Stimulated activated CD4-positive, alpha-beta T cell treated with anti-CD3 and anti-CD28 coated beads, TNF-alpha, amount 100 ng/mL, for 4 hours (primary cell): Measurements from ENCODE around the gene BAD.

ENCODE experiments used
- DNase-seq, 3 experiments: peaks; one replicate each; pipeline ENCODE4 v3.0.0-alpha.2; 2020; ENCODE audit warnings: low read depth in 3 of 3

Gene BAD

DNA sequence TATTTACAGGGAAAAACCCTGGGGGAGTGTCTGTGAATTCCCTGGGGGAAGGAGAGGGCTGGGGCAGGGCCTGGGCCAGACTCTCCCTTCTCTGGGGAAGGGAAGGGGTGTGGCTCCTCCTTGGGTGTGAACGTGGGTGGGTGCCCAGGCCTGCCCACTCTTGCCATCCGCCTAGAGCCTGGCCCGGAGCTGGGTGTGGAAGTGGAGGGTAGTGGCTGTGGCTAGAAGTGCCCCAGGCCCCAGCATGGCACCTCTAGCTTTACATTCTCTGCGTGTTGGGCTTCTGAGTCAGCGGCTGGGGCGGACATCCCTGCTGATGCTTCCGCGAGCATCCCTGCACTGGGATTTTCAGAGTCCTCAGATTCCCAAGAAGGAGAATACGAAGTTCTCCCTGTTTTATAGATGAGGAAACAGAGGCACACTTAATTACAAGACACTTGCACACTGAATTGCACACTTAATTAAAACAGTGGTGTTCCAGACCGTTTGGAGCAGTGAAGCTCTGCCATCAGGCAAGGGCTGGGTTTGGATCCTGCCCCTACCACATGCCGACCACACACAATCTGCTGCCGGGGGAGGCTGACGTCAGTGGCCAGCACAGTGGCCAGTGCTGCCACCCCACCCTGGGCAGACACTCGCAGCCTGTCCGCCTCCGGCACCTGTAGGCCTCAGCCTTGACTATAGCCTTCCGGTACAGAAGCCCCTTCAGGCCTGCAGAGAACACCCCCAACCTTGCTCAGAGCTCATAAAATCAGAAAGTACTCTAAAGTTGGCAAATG is 7.6 kb downstream of the BAD start:
- no peak for DNase-seq

DNA sequence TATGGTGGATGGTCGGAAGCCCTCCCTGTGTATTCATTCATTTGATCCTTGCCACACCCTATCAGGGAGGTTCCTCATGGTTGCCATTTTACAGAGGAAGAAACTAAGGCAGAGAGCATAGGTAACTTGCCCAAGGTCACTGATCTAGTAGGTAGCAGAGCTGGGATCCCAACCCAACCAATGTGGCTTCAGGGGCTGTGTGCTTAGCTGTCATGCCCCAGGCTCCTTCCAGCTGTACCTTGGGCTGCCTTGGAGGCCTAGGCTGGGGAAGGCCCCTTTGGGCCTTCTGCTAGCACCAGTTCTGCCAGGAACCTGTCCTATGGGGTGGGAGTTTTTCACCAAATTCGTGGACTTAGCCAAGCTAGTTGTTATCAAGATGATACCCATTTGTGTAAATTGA is 8.6 kb downstream of the BAD start:
- no peak for DNase-seq

GRCh38 chr11:64275031-64275800 is 9.2 kb downstream of the BAD start:
- DNase-seq = no peak

DNA sequence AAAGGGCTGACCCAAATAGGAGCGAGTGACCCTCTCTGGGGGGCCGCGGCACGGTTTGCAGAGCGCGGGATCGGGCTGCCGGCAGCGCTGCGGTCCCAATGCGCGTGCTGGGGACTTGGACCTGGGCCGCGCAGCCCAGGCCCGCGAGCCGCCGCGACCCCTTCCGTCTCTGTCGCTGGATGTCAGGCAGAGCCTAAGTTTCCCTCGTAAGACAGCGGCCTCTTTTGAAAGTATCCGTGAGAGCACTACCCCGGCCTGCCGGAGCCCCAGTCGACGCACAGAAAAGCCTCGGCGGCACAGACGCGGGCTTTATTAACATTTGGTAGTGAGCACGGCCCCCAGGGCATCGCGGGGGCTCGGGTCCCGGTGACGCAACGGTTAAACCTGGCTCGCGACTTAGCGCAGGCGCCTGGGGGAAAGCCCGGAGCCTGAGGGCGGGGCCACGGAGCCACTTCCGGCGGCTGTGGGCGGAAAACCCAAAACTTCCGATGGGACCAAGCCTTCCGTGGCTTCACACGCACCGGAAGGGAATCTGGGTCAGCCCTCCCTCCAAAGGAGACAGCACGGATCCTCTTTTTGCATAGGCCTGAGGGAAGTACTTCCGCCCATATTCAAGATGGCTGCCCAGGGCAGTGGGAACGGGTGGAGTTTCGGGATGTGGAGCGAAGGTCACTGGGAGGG is 14.8 kb downstream of the BAD start:
- DNase-seq = peak; percentile 95 to 97 (median 96)

DNA sequence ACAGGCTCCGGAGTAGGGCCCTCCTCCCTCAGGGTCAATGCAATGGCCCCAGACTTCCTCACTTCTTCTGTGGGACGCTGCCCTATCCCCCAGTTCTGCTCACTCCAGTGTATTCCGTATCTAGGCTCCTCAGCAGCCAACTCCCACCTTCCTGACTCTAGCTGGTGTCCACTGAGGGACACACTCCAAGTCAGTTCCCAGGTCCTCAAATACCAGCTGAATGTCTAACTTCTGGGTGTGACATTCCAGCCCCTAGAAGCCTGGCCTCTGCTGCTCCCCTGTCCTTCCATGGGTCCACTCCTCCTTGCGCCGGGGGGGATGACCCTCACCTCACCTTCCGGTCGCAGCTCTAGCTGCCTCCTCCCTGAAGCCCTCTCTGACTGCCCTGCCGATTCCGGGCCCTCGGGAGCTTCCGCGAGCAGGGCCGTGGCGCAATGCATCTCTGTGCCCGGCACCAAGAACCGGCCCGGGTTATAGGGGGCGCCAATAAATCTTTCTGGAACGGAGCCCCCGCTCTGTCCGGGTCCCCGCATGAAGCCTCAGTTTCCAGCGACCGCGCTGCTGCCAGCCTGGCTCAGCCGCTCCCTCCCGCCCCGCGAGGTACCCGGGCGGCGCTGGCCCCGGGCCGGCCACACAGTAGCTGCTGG is 15.4 kb downstream of the BAD start:
- no peak for DNase-seq

- DNase-seq = no peak
Observed at GRCh38 chr11:64268025-64268892, 16.2 kb downstream of the BAD start.

- no peak for DNase-seq
Observed at GRCh38 chr11:64267207-64267945, 17.1 kb downstream of the BAD start.

- DNase-seq = no peak
Observed at GRCh38 chr11:64266339-64266738, 18.1 kb downstream of the BAD start.

GRCh38 chr11:64265176-64266160 is 19.0 kb downstream of the BAD start:
- no peak for DNase-seq

DNA sequence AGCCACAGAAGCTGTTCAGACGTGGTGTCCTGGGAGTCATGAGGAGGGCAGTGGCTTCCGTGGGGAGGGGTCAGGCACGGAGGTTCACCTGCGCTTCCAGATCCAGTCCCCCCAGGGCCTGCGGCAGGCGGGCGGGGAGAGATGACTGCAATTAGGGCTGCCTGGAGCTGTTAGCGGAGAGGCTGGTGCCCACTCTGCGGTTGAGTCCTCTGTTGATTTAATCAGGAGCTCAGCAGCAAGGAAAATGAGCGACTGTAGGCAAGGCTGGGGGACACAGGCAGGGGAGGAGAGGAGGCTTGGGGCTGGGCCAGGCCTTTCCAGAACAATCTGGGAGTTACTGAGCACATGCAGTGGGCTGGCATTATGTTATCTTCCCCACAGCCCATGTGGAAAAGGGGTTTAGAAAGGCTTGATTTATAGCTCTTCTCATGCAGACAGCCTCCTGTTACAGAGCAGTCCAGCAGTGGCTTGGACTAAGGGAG is 20.1 kb downstream of the BAD start:
- no peak for DNase-seq

DNA sequence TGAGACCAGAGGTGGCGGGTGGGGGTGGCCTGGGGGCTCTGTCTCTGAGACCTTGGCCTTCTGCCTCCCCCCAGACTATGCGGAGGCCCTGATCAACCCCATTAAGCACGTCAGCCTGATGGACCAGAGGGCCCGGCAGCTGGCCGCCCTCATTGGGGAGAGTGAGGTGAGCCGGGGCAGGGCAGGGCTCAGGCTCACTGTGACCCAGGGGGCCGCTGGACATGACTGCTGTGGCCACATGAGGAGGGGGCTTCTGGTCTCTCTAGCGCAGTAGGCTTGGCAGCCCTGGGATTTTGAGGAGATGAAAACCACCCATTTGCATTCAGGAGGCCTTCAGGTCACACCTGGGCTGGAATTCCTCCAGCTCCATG is 20.5 kb downstream of the BAD start:
- no peak for DNase-seq

- DNase-seq = no peak
Observed at GRCh38 chr11:64263021-64263946, 21.2 kb downstream of the BAD start.

DNA sequence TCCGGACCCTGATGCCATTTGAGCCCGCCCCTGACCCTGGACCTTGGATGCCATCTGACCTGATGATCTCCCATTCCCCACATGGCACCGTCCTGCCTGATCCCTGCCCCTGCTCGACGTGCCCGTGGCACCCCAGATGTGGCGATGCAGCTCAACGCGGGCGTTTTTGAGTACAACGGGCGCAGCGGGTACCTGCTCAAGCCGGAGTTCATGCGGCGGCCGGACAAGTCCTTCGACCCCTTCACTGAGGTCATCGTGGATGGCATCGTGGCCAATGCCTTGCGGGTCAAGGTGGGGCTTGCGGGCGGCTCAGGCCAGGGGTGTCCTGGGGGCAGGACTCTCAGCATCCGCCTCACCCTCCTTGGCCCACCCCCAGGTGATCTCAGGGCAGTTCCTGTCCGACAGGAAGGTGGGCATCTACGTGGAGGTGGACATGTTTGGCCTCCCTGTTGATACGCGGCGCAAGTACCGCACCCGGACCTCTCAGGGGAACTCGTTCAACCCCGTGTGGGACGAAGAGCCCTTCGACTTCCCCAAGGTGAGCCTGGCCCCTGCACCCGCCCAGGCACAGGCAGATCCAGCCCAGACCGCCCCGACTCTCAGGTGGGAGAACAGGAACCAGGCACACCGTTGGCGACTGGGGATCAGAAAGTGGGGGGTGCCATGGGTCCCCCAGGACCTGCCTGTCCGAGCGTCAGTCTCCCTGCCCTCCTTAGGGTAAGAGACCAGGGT is 22.0 kb downstream of the BAD start:
- DNase-seq = no peak

GRCh38 chr11:64261556-64262080 is 22.8 kb downstream of the BAD start:
- DNase-seq = no peak

GRCh38 chr11:64260147-64260708 is 24.2 kb downstream of the BAD start:
- no peak for DNase-seq

DNA sequence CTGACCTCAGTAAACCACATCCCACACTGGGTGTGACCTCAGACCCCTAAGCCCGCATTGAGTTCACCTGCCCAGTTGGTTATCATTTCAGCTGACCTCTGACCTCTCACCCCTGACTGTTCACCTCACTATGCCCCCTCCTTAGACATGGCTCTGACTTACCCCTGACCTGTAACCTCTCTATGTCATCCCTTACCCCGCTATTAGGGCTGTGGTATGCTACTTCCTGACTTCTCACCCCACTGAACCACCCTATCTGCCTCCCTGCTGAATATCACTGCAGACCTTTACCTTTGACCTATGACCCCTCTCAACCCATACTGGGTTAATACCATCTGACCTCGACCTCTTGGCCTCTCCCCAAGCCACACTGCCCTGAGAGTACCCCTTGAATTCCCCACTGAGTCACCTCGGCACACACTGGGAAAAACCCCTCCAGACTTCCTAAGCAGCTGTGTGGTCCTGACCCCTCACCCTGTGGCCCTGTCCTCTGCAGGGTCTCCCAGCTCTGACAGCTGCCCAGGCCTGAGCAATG is 24.9 kb downstream of the BAD start:
- DNase-seq = no peak
